ENCODE measurements around the gene NTSR1. TPM values are rescaled to one million over a fixed set of nuclear protein-coding genes. Genes with fewer than 3 reads are reported as not detected.

The NTSR1 gene
- total and polyA plus RNA-seq, 2 experiments from 2014 or later = not detected

DNA sequence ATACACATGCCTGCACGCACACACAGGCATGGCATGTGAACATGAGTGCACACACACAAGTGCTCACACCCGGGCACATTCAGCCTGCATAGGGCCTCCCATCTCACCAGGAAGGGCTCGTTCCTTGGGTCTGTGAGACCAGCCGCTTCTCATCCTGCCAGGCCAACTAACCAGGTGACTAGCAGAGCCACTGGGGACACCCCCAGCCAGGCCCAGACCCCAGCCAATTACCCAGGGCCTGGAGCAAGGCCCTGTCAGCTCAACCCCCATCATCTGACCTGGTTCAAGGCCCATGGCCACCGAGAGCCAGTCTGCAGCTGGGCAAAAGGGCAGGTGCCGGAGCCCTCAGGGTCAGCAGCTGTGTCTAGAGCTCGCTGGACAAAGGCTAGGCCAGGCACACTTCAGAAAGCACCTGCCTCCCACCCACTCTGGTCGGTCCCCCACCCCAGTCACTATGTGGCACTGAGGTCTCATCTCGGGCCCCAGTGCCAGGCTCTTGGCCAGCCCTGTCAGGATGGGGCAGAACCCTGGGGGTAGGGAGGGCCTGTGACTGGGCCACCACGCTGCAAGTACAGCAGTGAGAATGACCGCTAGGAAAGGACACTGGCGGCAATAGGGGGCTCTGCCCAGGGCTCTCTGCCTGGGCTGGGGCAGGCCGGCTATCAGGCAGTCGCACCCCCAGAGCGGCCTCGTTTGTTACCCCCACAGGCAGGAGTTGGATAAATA is 60.9 kb downstream of the NTSR1 start:
- Histone ChIP-seq H3K4me2 (ENCODE audit: unreplicated experiment) (no peak overlapping the region), H2AFZ (no peak overlapping the region), H3K9me3 (ENCODE audit: low read depth) (no peaks in the 10 kb centered on the region), H3K9me2 (ENCODE audit: insufficient read depth) (no peaks in the 10 kb centered on the region), H3K27ac (no peak overlapping the region), H3F3A (ENCODE audit: insufficient read depth) (no peaks in the 10 kb centered on the region), H3K79me2 (ENCODE audit: insufficient read depth) (no peaks in the 10 kb centered on the region), H3K4me1 (ENCODE audit: insufficient read depth) (peaks cover 6% of the 10 kb centered on the region), H3K27me3 (replicated peaks; ENCODE audit: insufficient read depth) (peaks cover 27% of the 10 kb centered on the region), H3K4me3 (no peak overlapping the region), H4K20me1 (ENCODE audit: insufficient read depth) (no peaks in the 10 kb centered on the region), H3K9ac (no peak overlapping the region), H3K36me3 (ENCODE audit: low read depth) (no peaks in the 10 kb centered on the region)
- TF ChIP-seq EZH2phosphoT487 (IDR thresholded peaks at IDR 0.05; ENCODE audit: insufficient read depth, low read depth) (no peak), EZH2 (IDR thresholded peaks at IDR 0.05; ENCODE audit: insufficient read depth, poor library complexity, severe bottlenecking) (no peak)
- in situ Hi-C loops (cut with MboI) = no loop called here
- WGBS, 2 experiments (ENCODE audit: low coverage in 1 of 2, low lambda C conversion rate in 2 of 2, missing lambda C conversion rate in 2 of 2) = 85 to 86% methylated on average over 12 to 16 of the region's 16 CpGs
- DNase-seq = no peak

DNA sequence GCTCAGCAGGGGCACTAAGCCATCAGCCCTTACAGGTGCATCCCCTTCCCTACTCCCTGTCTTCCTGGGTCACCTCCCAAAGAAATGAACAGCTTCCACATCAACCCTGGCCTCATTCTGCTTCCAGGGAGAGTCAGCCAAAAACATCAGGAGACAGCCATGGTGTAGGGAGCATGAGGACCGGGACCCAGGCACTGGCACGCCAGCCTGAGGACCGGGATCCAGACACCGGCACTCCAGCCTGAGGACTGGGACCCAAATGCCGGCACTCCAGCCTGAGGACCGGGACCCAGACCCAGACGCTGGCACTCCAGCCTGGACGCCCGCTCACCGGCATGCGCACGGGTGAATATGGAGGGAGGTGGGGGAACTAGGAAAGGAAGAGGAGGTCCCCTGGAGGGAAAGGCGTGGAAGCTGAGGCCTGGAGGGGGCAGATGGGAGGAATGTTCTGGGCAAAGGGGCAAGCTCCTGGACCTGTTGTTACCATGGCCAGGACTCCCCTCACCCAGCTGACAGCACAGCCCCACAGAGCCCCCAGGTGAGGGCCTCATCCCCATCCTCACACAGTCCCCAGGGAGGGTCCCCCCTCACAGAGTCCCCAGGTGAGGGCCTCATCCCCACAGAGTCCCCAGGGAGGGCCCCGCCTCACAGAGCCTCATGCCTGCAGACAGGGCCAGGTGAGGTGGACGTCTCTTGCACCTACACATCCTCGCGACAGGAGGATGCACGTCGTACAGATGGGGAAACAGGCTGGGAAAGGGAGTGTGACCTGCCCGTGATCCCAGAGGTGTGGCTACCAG is 61.7 kb downstream of the NTSR1 start:
- no peak for DNase-seq
- Histone ChIP-seq H3K4me2 (ENCODE audit: unreplicated experiment) (no peak overlapping the region), H3K79me2 (ENCODE audit: insufficient read depth) (no peaks in the 10 kb centered on the region), H3K27ac (no peak overlapping the region), H3K9me3 (ENCODE audit: low read depth) (no peaks in the 10 kb centered on the region), H3K27me3 (replicated peaks; ENCODE audit: insufficient read depth) (peaks cover 22% of the 10 kb centered on the region), H3F3A (ENCODE audit: insufficient read depth) (no peaks in the 10 kb centered on the region), H3K4me3 (no peak overlapping the region), H3K36me3 (ENCODE audit: low read depth) (no peaks in the 10 kb centered on the region), H3K9ac (no peak overlapping the region), H3K9me2 (ENCODE audit: insufficient read depth) (no peaks in the 10 kb centered on the region), H2AFZ (no peak overlapping the region), H3K4me1 (ENCODE audit: insufficient read depth) (peaks cover 6% of the 10 kb centered on the region), H4K20me1 (ENCODE audit: insufficient read depth) (no peaks in the 10 kb centered on the region)
- 75 to 81% methylated on average over 20 of the region's 20 CpGs for WGBS, 2 experiments (ENCODE audit: low coverage in 1 of 2, low lambda C conversion rate in 2 of 2, missing lambda C conversion rate in 2 of 2)
- no peak for TF ChIP-seq EZH2phosphoT487 (IDR thresholded peaks at IDR 0.05; ENCODE audit: insufficient read depth, low read depth)
- TF ChIP-seq EZH2 (IDR thresholded peaks at IDR 0.05; ENCODE audit: insufficient read depth, poor library complexity, severe bottlenecking) = no peak
- in situ Hi-C loops (cut with MboI) = no loop called here

DNA sequence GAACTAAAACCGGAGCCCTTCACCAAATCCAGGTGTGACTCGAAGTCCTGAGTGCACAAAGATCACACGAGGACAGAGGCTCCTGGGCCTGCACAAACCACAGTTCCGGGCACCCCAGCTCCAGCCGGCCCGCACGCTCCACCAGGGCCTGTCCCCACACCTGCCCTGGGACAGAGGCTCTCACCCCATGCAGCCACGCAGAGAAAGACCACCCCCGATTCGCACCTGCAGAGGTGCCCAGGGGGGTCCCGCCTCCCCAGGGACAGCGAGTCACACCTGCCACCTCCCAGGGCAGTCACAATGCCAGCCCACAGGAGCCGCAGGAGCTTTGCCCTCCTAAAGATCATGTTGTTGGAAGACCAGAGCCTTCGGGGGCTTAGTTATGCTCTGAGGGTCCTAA is 62.3 kb downstream of the NTSR1 start:
- no peaks in the 10 kb centered on the region for H3K9me2 ChIP-seq (ENCODE audit: insufficient read depth)
- DNase-seq = no peak
- H3K9ac ChIP-seq = no peak overlapping the region
- H4K20me1 ChIP-seq (ENCODE audit: insufficient read depth) = no peaks in the 10 kb centered on the region
- no peak overlapping the region for H3K4me3 ChIP-seq
- H3K27ac ChIP-seq = no peak overlapping the region
- H2AFZ ChIP-seq = no peak overlapping the region
- peaks cover 17% of the 10 kb centered on the region for H3K27me3 ChIP-seq (replicated peaks; ENCODE audit: insufficient read depth)
- in situ Hi-C loops (cut with MboI) = no loop called here
- WGBS, 2 experiments (ENCODE audit: low coverage in 1 of 2, low lambda C conversion rate in 2 of 2, missing lambda C conversion rate in 2 of 2) = 69 to 71% methylated on average over 13 to 14 of the region's 14 CpGs
- TF ChIP-seq EZH2 (IDR thresholded peaks at IDR 0.05; ENCODE audit: insufficient read depth, poor library complexity, severe bottlenecking) (no peak), EZH2phosphoT487 (IDR thresholded peaks at IDR 0.05; ENCODE audit: insufficient read depth, low read depth) (no peak)
- no peaks in the 10 kb centered on the region for H3K79me2 ChIP-seq (ENCODE audit: insufficient read depth)
- H3K9me3 ChIP-seq (ENCODE audit: low read depth) = no peaks in the 10 kb centered on the region
- no peaks in the 10 kb centered on the region for H3F3A ChIP-seq (ENCODE audit: insufficient read depth)
- no peak overlapping the region for H3K4me2 ChIP-seq (ENCODE audit: unreplicated experiment)
- H3K36me3 ChIP-seq (ENCODE audit: low read depth) = no peaks in the 10 kb centered on the region
- peaks cover 6% of the 10 kb centered on the region for H3K4me1 ChIP-seq (ENCODE audit: insufficient read depth)

DNA sequence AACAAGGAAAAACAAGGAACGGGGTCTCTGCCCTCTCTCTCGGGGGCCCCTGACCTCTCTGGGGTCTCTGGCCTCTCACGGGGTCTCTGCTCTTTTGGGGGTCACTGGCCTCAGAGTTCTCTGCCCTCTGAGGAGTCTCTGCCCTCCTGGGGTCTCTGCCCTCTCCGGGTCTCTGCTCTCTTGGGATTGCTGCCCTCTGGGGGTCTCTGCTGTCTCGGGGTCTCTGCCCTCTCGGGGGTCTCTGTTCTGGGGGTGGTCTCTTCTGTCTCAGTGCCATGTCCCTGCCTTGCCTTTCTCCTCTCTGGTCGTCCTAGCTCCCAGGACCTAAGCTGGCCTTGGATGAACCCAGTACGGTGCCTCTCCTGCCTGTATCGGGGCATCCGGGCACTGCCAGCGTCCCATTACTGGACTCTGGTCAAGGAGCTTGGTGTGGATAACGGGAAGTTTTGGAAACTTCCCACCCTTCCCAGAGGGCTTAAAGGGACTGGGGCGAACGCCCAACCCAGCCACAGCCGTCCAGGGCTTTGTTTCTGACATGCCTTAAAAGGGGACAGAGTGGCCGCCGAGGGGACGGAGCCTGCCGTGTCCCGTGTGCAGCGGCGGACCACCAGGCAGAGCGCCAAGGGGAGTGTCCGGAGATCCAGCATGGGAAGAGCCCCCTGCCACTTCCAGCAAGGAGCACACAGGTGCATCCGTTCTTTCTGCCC is 62.9 kb downstream of the NTSR1 start:
- Histone ChIP-seq H4K20me1 (ENCODE audit: insufficient read depth) (no peaks in the 10 kb centered on the region), H3K4me3 (no peak overlapping the region), H3K79me2 (ENCODE audit: insufficient read depth) (no peaks in the 10 kb centered on the region), H3K27ac (no peak overlapping the region), H3K9ac (no peak overlapping the region), H3K9me3 (ENCODE audit: low read depth) (no peaks in the 10 kb centered on the region), H3K27me3 (replicated peaks; ENCODE audit: insufficient read depth) (peaks cover 11% of the 10 kb centered on the region), H3K9me2 (ENCODE audit: insufficient read depth) (no peaks in the 10 kb centered on the region), H3K4me1 (ENCODE audit: insufficient read depth) (peaks cover 6% of the 10 kb centered on the region), H2AFZ (no peak overlapping the region), H3F3A (ENCODE audit: insufficient read depth) (no peaks in the 10 kb centered on the region), H3K36me3 (ENCODE audit: low read depth) (no peaks in the 10 kb centered on the region), H3K4me2 (ENCODE audit: unreplicated experiment) (no peak overlapping the region)
- in situ Hi-C loops (cut with MboI) = no loop called here
- no peak for TF ChIP-seq EZH2 (IDR thresholded peaks at IDR 0.05; ENCODE audit: insufficient read depth, poor library complexity, severe bottlenecking)
- WGBS, 2 experiments (ENCODE audit: low coverage in 1 of 2, low lambda C conversion rate in 2 of 2, missing lambda C conversion rate in 2 of 2) = 62 to 69% methylated on average over 25 of the region's 25 CpGs
- DNase-seq = no peak
